Keratinocyte (primary cell): ENCODE measurements around the gene RPS6KA5.

Experiments
- EZH2 ChIP-seq: IDR thresholded peaks from one replicate; pipeline ENCODE4 v1.6.1; 2012; ENCODE audit warnings: inconsistent platforms, mild to moderate bottlenecking, low read length, moderate library complexity
- TF ChIP-seq, protein P1 (sequence below), 3 experiments: IDR thresholded peaks in 1 of 3; conservative IDR thresholded peaks in 1 of 3; optimal IDR thresholded peaks in 1 of 3; 2 replicates in 2 of 3; 3 replicates in 1 of 3; pipeline versions ENCODE3 to v1.5.1; 2011; ENCODE audit warnings: low read length in 3 of 3, mild to moderate bottlenecking in 3 of 3, moderate library complexity in 2 of 3, control low read depth in 1 of 3, inconsistent platforms in 1 of 3; ENCODE audit not compliant: insufficient read depth in 2 of 3; ENCODE audit errors: extremely low read depth in 1 of 3

GRCh38 chr14:90907178-90907577, 153.3 kb downstream of the RPS6KA5 start:
- TF ChIP-seq, protein P1, sequence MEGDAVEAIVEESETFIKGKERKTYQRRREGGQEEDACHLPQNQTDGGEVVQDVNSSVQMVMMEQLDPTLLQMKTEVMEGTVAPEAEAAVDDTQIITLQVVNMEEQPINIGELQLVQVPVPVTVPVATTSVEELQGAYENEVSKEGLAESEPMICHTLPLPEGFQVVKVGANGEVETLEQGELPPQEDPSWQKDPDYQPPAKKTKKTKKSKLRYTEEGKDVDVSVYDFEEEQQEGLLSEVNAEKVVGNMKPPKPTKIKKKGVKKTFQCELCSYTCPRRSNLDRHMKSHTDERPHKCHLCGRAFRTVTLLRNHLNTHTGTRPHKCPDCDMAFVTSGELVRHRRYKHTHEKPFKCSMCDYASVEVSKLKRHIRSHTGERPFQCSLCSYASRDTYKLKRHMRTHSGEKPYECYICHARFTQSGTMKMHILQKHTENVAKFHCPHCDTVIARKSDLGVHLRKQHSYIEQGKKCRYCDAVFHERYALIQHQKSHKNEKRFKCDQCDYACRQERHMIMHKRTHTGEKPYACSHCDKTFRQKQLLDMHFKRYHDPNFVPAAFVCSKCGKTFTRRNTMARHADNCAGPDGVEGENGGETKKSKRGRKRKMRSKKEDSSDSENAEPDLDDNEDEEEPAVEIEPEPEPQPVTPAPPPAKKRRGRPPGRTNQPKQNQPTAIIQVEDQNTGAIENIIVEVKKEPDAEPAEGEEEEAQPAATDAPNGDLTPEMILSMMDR (optimal IDR thresholded peaks at IDR 0.05 in 1 of 3, IDR thresholded peaks at IDR 0.05 in 1 of 3, conservative IDR thresholded peaks at IDR 0.05 in 1 of 3; ENCODE audit: extremely low read depth in 1 of 3, insufficient read depth in 2 of 3, low read length in 3 of 3), result no peak
- no peak for TF ChIP-seq EZH2
